Activated CD8-positive, alpha-beta T cell treated with anti-CD3 and anti-CD28 coated beads, Interleukin-2, amount 10 ng/mL, durations not matched to agents 7 days and 5 days (primary cell): ENCODE measurements around the gene TNRC6C. TPM values are rescaled to one million over a fixed set of nuclear protein-coding genes. Genes with fewer than 3 reads are reported as not detected.
"Not testable (repeated sequence)": the region's sequence is repeated elsewhere in the genome, so short reads cannot be mapped to it uniquely, and the experiment has no call there.

Source experiments
- ATAC-seq: fragments of 150-1000 bp; cut with Tn5 transposase; one replicate; pipeline ENCODE4 v1.10.0; 2021; ENCODE audit warnings: moderate library complexity
- CTCF ChIA-PET: fragments of 350-600 bp; sonication (Branson Sonifier 250); formaldehyde crosslinking; loops from one replicate; lab custom pipeline; 2021; ENCODE audit warnings: antibody characterized with exemption; lab: Charles Lee
- POLR2A ChIA-PET: fragments of 350-600 bp; sonication (Branson Sonifier 250); formaldehyde crosslinking; loops from one replicate; lab custom pipeline; 2021; ENCODE audit warnings: antibody characterized with exemption; lab: Charles Lee
- DNase-seq: peaks from one replicate; pipeline ENCODE4 v3.0.0-alpha.2; 2020
- H3K27ac Mint-ChIP-seq: one replicate; pipeline ENCODE4 v1.8.0; 2021; ENCODE audit warnings: mild to moderate bottlenecking, mixed read lengths
- H3K27me3 Mint-ChIP-seq: one replicate; pipeline ENCODE4 v1.8.0; 2021; ENCODE audit warnings: low read depth, mixed read lengths
- H3K36me3 Mint-ChIP-seq: one replicate; pipeline ENCODE4 v1.8.0; 2021; ENCODE audit warnings: low read depth, mixed read lengths
- H3K4me1 Mint-ChIP-seq: one replicate; pipeline ENCODE4 v1.8.0; 2021; ENCODE audit warnings: low read depth, mixed read lengths
- H3K4me3 Mint-ChIP-seq: one replicate; pipeline ENCODE4 v1.8.0; 2021; ENCODE audit warnings: mild to moderate bottlenecking, mixed read lengths
- H3K9me3 Mint-ChIP-seq: one replicate; pipeline ENCODE4 v1.8.0; 2022; ENCODE audit warnings: mixed read lengths; ENCODE audit not compliant: insufficient read depth
- total RNA-seq, 2 experiments: library from RNA; stranded (reverse); gene quantifications; one replicate each; pipeline ENCODE4 v1.2.3, GENCODE V29; 2021

TNRC6C gene
- total RNA-seq, 2 experiments from 2014 or later = 33.3 to 36.2 TPM

- no peak overlapping the region for H3K27ac Mint-ChIP-seq
- H3K27me3 Mint-ChIP-seq = no peaks in the 10 kb centered on the region
- DNase-seq (no peak), ATAC-seq (no peak)
- no peak overlapping the region for H3K4me3 Mint-ChIP-seq
- H3K36me3 Mint-ChIP-seq = peaks cover 2% of the 10 kb centered on the region
- no peaks in the 10 kb centered on the region for H3K9me3 Mint-ChIP-seq
- H3K4me1 Mint-ChIP-seq = peaks cover 3% of the 10 kb centered on the region
- CTCF ChIA-PET = interaction anchor here (0.7 kb wide), 1 partner anchor 41 kb away, joined by 3 read pairs; no protein-coding TSS in a partner anchor
- POLR2A ChIA-PET = interaction anchor here (0.8 kb wide), 1 partner anchor 15 kb away, joined by 3 read pairs; the partner anchor contains the start of gene TNRC6C
Measured at GRCh38 chr17:77973953-77974352, 15.4 kb downstream of the TNRC6C start.

GRCh38 chr17:77974396-77974795, 15.9 kb downstream of the TNRC6C start:
- CTCF ChIA-PET = interaction anchor here (0.7 kb wide), 1 partner anchor 40 kb away, joined by 3 read pairs; no protein-coding TSS in a partner anchor
- DNase-seq = no peak
- no peaks in the 10 kb centered on the region for H3K27me3 Mint-ChIP-seq
- no peaks in the 10 kb centered on the region for H3K9me3 Mint-ChIP-seq
- ATAC-seq = no peak
- H3K27ac Mint-ChIP-seq = no peak overlapping the region
- POLR2A ChIA-PET = interaction anchor here (0.8 kb wide), 1 partner anchor 16 kb away, joined by 3 read pairs; the partner anchor contains the start of gene TNRC6C
- peaks cover 2% of the 10 kb centered on the region for H3K36me3 Mint-ChIP-seq
- H3K4me1 Mint-ChIP-seq = peaks cover 3% of the 10 kb centered on the region
- H3K4me3 Mint-ChIP-seq = no peak overlapping the region

GRCh38 chr17:77982430-77982829, 23.9 kb downstream of the TNRC6C start:
- H3K4me1 Mint-ChIP-seq, CTCF ChIA-PET, H3K27me3 Mint-ChIP-seq, H3K27ac Mint-ChIP-seq, H3K9me3 Mint-ChIP-seq, DNase-seq, H3K4me3 Mint-ChIP-seq, ATAC-seq: not testable (repeated sequence)
- POLR2A ChIA-PET = interaction anchor here (0.6 kb wide), 1 partner anchor 24 kb away, joined by 3 read pairs; no protein-coding TSS in a partner anchor
- peaks cover 20% of the 10 kb centered on the region for H3K36me3 Mint-ChIP-seq

GRCh38 chr17:77990301-77990700, 31.8 kb downstream of the TNRC6C start:
- Mint-ChIP-seq H3K27me3 (no peaks in the 10 kb centered on the region), H3K4me3 (no peak overlapping the region), H3K4me1 (peaks cover 23% of the 10 kb centered on the region), H3K36me3 (no peaks in the 10 kb centered on the region), H3K27ac (no peak overlapping the region), H3K9me3 (no peaks in the 10 kb centered on the region)
- CTCF ChIA-PET = interaction anchor here (1.0 to 1.2 kb wide), 2 partner anchors 19 to 23 kb away, joined by 3 to 4 read pairs; no protein-coding TSS in a partner anchor
- POLR2A ChIA-PET = no interaction called here
- ATAC-seq (no peak), DNase-seq (no peak)

GRCh38 chr17:77993735-77994134, 35.2 kb downstream of the TNRC6C start:
- peaks cover 24% of the 10 kb centered on the region for H3K4me1 Mint-ChIP-seq
- not testable (repeated sequence) for H3K27me3 Mint-ChIP-seq, H3K4me3 Mint-ChIP-seq, H3K36me3 Mint-ChIP-seq, DNase-seq, ATAC-seq, H3K27ac Mint-ChIP-seq, H3K9me3 Mint-ChIP-seq
- CTCF ChIA-PET = interaction anchor here (0.8 to 1.4 kb wide), 2 partner anchors 19 to 25 kb away, joined by 3 read pairs; no protein-coding TSS in a partner anchor
- POLR2A ChIA-PET = interaction anchor here (1.5 kb wide), 1 partner anchor 35 kb away, joined by 5 read pairs; the partner anchor contains the start of gene TNRC6C

GRCh38 chr17:77995146-77995852, 36.8 kb downstream of the TNRC6C start:
- DNase-seq = no peak
- H3K27ac Mint-ChIP-seq = no peak overlapping the region
- H3K27me3 Mint-ChIP-seq = no peaks in the 10 kb centered on the region
- ChIA-PET POLR2A (no interaction called here), CTCF (interaction anchor here (1.4 kb wide), 1 partner anchor 18 kb away, joined by 3 read pairs; no protein-coding TSS in a partner anchor)
- peaks cover 15% of the 10 kb centered on the region for H3K4me1 Mint-ChIP-seq
- peaks cover 4% of the 10 kb centered on the region for H3K36me3 Mint-ChIP-seq
- no peak for ATAC-seq
- H3K9me3 Mint-ChIP-seq = no peaks in the 10 kb centered on the region
- no peak overlapping the region for H3K4me3 Mint-ChIP-seq

- peaks cover 4% of the 10 kb centered on the region for H3K36me3 Mint-ChIP-seq
- no peak overlapping the region for H3K27ac Mint-ChIP-seq
- H3K4me3 Mint-ChIP-seq = no peak overlapping the region
- no peak for DNase-seq
- CTCF ChIA-PET = interaction anchor here (1.0 to 1.4 kb wide), 2 partner anchors 17 to 18 kb away, joined by 3 to 4 read pairs; no protein-coding TSS in a partner anchor
- POLR2A ChIA-PET = no interaction called here
- no peaks in the 10 kb centered on the region for H3K27me3 Mint-ChIP-seq
- no peaks in the 10 kb centered on the region for H3K9me3 Mint-ChIP-seq
- peaks cover 12% of the 10 kb centered on the region for H3K4me1 Mint-ChIP-seq
- ATAC-seq = no peak
Measured at GRCh38 chr17:77996256-77996655, 37.8 kb downstream of the TNRC6C start.

- Mint-ChIP-seq H3K9me3 (no peaks in the 10 kb centered on the region), H3K27ac (no peak overlapping the region), H3K27me3 (no peaks in the 10 kb centered on the region), H3K36me3 (peaks cover 4% of the 10 kb centered on the region), H3K4me1 (peaks cover 10% of the 10 kb centered on the region), H3K4me3 (no peak overlapping the region)
- ChIA-PET CTCF (no interaction called here), POLR2A (interaction anchor here (1.2 kb wide), 1 partner anchor 41 kb away, joined by 3 read pairs; the partner anchor contains the start of gene TNRC6C)
- no peak for DNase-seq
- no peak for ATAC-seq
Measured at GRCh38 chr17:77999413-78000173, 41.1 kb downstream of the TNRC6C start.

GRCh38 chr17:78000341-78000740, 41.8 kb downstream of the TNRC6C start:
- no peak for DNase-seq
- ChIA-PET CTCF (no interaction called here), POLR2A (no interaction called here)
- Mint-ChIP-seq H3K36me3 (peaks cover 6% of the 10 kb centered on the region), H3K9me3 (no peaks in the 10 kb centered on the region), H3K4me1 (peaks cover 4% of the 10 kb centered on the region), H3K27ac (no peak overlapping the region), H3K4me3 (no peak overlapping the region), H3K27me3 (no peaks in the 10 kb centered on the region)
- no peak for ATAC-seq

- no peak for DNase-seq
- CTCF ChIA-PET = no interaction called here
- Mint-ChIP-seq H3K9me3 (no peaks in the 10 kb centered on the region), H3K4me1 (peaks cover 4% of the 10 kb centered on the region), H3K27me3 (no peaks in the 10 kb centered on the region), H3K4me3 (no peak overlapping the region), H3K27ac (no peak overlapping the region), H3K36me3 (peaks cover 9% of the 10 kb centered on the region)
- POLR2A ChIA-PET = interaction anchor here (1.3 kb wide), 1 partner anchor 43 kb away, joined by 4 read pairs; the partner anchor contains the start of gene TNRC6C
- no peak for ATAC-seq
Measured at GRCh38 chr17:78001182-78001581, 42.7 kb downstream of the TNRC6C start.

- ChIA-PET POLR2A (interaction anchor here (1.3 kb wide), 1 partner anchor 43 kb away, joined by 4 read pairs; the partner anchor contains the start of gene TNRC6C), CTCF (interaction anchor here (1.6 to 3.5 kb wide), 2 partner anchors 11 to 459 kb away, joined by 8 to 36 read pairs; no protein-coding TSS in a partner anchor)
- Mint-ChIP-seq H3K9me3 (no peaks in the 10 kb centered on the region), H3K27ac (no peak overlapping the region), H3K36me3 (peaks cover 9% of the 10 kb centered on the region), H3K4me3 (no peak overlapping the region), H3K4me1 (peaks cover 4% of the 10 kb centered on the region), H3K27me3 (no peaks in the 10 kb centered on the region)
- no peak for ATAC-seq
- no peak for DNase-seq
Measured at GRCh38 chr17:78001612-78002011, 43.1 kb downstream of the TNRC6C start.
